GM12891 (cell line): Measurements from ENCODE around the gene SPDYE16. TPM values are rescaled to one million over a fixed set of nuclear protein-coding genes. Genes with fewer than 3 reads are reported as not detected.
A peak's percentile ranks its signal among the peaks of the same experiment; 100 is the strongest.
"Not testable (repeated sequence)": the region's sequence is repeated elsewhere in the genome, so short reads cannot be mapped to it uniquely, and the experiment has no call there.

Experiments used
- DNase-seq: peaks from one replicate; pipeline ENCODE4 v3.0.0; 2011; ENCODE audit warnings: low spot score; ENCODE audit not compliant: insufficient read length
- FAIRE-seq: peaks from 2 replicates; lab custom pipeline; 2011; peaks lifted over from hg19 to GRCh38; lab: Jason Lieb, UNC
- PAX5 ChIP-seq: IDR thresholded peaks from 2 replicates; pipeline ENCODE4 v1.6.1; 2011; ENCODE audit warnings: low read length, moderate library complexity, mild to moderate bottlenecking; ENCODE audit not compliant: insufficient read depth, severe bottlenecking
- SPI1 ChIP-seq: IDR thresholded peaks from 2 replicates; pipeline ENCODE4 v1.6.1; 2011; ENCODE audit warnings: low read depth, low read length, control low read depth
- polyA plus RNA-seq: library from polyadenylated mRNA; unstranded; fragments of >200 nt; gene quantifications from one replicate; pipeline ENCODE4 v1.2.1, GENCODE V29; 2012; ENCODE audit warnings: low read depth, missing spikeins, inconsistent platforms; ENCODE audit not compliant: missing spikeins

SPDYE16 gene
- 0.28 TPM for polyA plus RNA-seq

- not testable (repeated sequence) for DNase-seq, FAIRE-seq
These were observed at the start of gene SPDYE16 for GRCh38 chr7:76543197-76543596. Gene SPDYE16 (minus strand): TSS chr7:76543297. CDS start chr7:76541459, 1,838 bp downstream.

GRCh38 chr7:76592694-76593093 is 49.6 kb upstream of the SPDYE16 start:
- DNase-seq, FAIRE-seq: not testable (repeated sequence)

GRCh38 chr7:76591602-76592304 is 48.7 kb upstream of the SPDYE16 start:
- peak; percentile 89 for FAIRE-seq
- peak; percentile 0 for DNase-seq
- peak; percentile 35; the same call in 1 of the 2 replicates for TF ChIP-seq SPI1
- peak; percentile 98 for TF ChIP-seq PAX5

- DNase-seq, FAIRE-seq: not testable (repeated sequence)
These were observed 47.9 kb upstream of the SPDYE16 start for GRCh38 chr7:76591033-76591432.

- DNase-seq, FAIRE-seq: not testable (repeated sequence)
These were observed 45.5 kb upstream of the SPDYE16 start for GRCh38 chr7:76588586-76588985.

- not testable (repeated sequence) for DNase-seq, FAIRE-seq
These were observed 43.7 kb upstream of the SPDYE16 start for GRCh38 chr7:76586585-76587315.

GRCh38 chr7:76583636-76584281 is 40.7 kb upstream of the SPDYE16 start:
- FAIRE-seq: peak; percentile 78
- DNase-seq: not testable (repeated sequence)

GRCh38 chr7:76582848-76583631 is 39.9 kb upstream of the SPDYE16 start:
- FAIRE-seq, DNase-seq: not testable (repeated sequence)

GRCh38 chr7:76575919-76576655 is 33.0 kb upstream of the SPDYE16 start:
- DNase-seq: not testable (repeated sequence)
- FAIRE-seq: peak; percentile 26

- DNase-seq: not testable (repeated sequence)
- peak; percentile 38 for FAIRE-seq
These were observed 32.3 kb upstream of the SPDYE16 start for GRCh38 chr7:76575431-76575830.

GRCh38 chr7:76572296-76572695 is 29.2 kb upstream of the SPDYE16 start:
- not testable (repeated sequence) for FAIRE-seq, DNase-seq

- not testable (repeated sequence) for DNase-seq
- FAIRE-seq: peak; percentile 26
These were observed 27.3 kb upstream of the SPDYE16 start for GRCh38 chr7:76570324-76570775.

GRCh38 chr7:76568742-76569141 is 25.6 kb upstream of the SPDYE16 start:
- DNase-seq: not testable (repeated sequence)
- peak; percentile 52 for FAIRE-seq

GRCh38 chr7:76567753-76568152 is 24.7 kb upstream of the SPDYE16 start:
- not testable (repeated sequence) for DNase-seq
- FAIRE-seq: peak; percentile 20

- not testable (repeated sequence) for DNase-seq, FAIRE-seq
These were observed 24.2 kb upstream of the SPDYE16 start for GRCh38 chr7:76567311-76567710.

GRCh38 chr7:76565001-76565400 is 21.9 kb upstream of the SPDYE16 start:
- FAIRE-seq: not testable (repeated sequence)

GRCh38 chr7:76561342-76561741 is 18.2 kb upstream of the SPDYE16 start:
- not testable (repeated sequence) for DNase-seq, FAIRE-seq

More at GRCh38 chr7:76565001-76565400, 21.9 kb upstream of the SPDYE16 start:
- DNase-seq: not testable (repeated sequence)

- not testable (repeated sequence) for FAIRE-seq, DNase-seq
These were observed 17.1 kb upstream of the SPDYE16 start for GRCh38 chr7:76560157-76560556.
